ENCODE data around the gene ITSN2. TPM values are rescaled to one million over a fixed set of nuclear protein-coding genes. Genes with fewer than 3 reads are reported as not detected.
A peak's percentile ranks its signal among the peaks of the same experiment; 100 is the strongest.

ITSN2 gene
- total and polyA plus RNA-seq, 2 experiments from 2014 or later = 20.3 to 34.4 TPM

- TF ChIP-seq EZH2phosphoT487 (IDR thresholded peaks at IDR 0.05; ENCODE audit: low read depth, severe bottlenecking, unreplicated experiment) (peak; percentile 90), CTCF (IDR thresholded peaks at IDR 0.05; ENCODE audit: poor library complexity) (no peak)
- peak overlapping the region; percentile 1 for H2AFZ ChIP-seq
- WGBS (ENCODE audit: low lambda C conversion rate, missing lambda C conversion rate) = 53% methylated on average over 2 of the region's 2 CpGs
- H3K79me2 ChIP-seq = no peaks in the 10 kb centered on the region
- H3K9me2 ChIP-seq (replicated peaks; ENCODE audit: insufficient read depth) = no peaks in the 10 kb centered on the region
- H3K36me3 ChIP-seq (replicated peaks; ENCODE audit: insufficient read depth, low read depth) = no peaks in the 10 kb centered on the region
- H3K27me3 ChIP-seq = no peaks in the 10 kb centered on the region
- peaks cover 8% of the 10 kb centered on the region for H3K4me1 ChIP-seq (ENCODE audit: insufficient read depth)
- no peaks in the 10 kb centered on the region for H3K9me3 ChIP-seq (ENCODE audit: low read depth)
- H3K4me2 ChIP-seq = no peak overlapping the region
- no peak overlapping the region for H3K4me3 ChIP-seq
- H3K27ac ChIP-seq = peak overlapping the region; percentile 2
- H4K20me1 ChIP-seq (ENCODE audit: insufficient read depth, poor library complexity, severe bottlenecking) = no peaks in the 10 kb centered on the region
- DNase-seq (ENCODE audit: low spot score) = peak; percentile 51
Measured at GRCh38 chr2:24380820-24381219, 20.5 kb upstream of the ITSN2 start.

- Histone ChIP-seq H3K4me3 (no peak overlapping the region), H3K4me2 (no peak overlapping the region), H3K27me3 (no peaks in the 10 kb centered on the region), H2AFZ (no peak overlapping the region), H3K9me3 (ENCODE audit: low read depth) (no peaks in the 10 kb centered on the region), H3K79me2 (no peaks in the 10 kb centered on the region), H3K36me3 (replicated peaks; ENCODE audit: insufficient read depth, low read depth) (no peaks in the 10 kb centered on the region), H4K20me1 (ENCODE audit: insufficient read depth, poor library complexity, severe bottlenecking) (no peaks in the 10 kb centered on the region), H3K9me2 (replicated peaks; ENCODE audit: insufficient read depth) (no peaks in the 10 kb centered on the region), H3K4me1 (ENCODE audit: insufficient read depth) (peaks cover 2% of the 10 kb centered on the region), H3K27ac (no peak overlapping the region)
- WGBS (ENCODE audit: low lambda C conversion rate, missing lambda C conversion rate) = 81% methylated on average over 8 of the region's 8 CpGs
- no peak for DNase-seq (ENCODE audit: low spot score)
- TF ChIP-seq CTCF (IDR thresholded peaks at IDR 0.05; ENCODE audit: poor library complexity) = no peak
Measured at GRCh38 chr2:24375349-24376087, 15.2 kb upstream of the ITSN2 start.

GRCh38 chr2:24374301-24374700 lies 14.0 kb upstream of the ITSN2 start:
- no peak for DNase-seq (ENCODE audit: low spot score)
- WGBS (ENCODE audit: low lambda C conversion rate, missing lambda C conversion rate) = 57% methylated on average over 3 of the region's 4 CpGs

More at GRCh38 chr2:24374301-24374700, 14.0 kb upstream of the ITSN2 start:
- H3K9me2 ChIP-seq (replicated peaks; ENCODE audit: insufficient read depth) = no peaks in the 10 kb centered on the region
- no peaks in the 10 kb centered on the region for H3K36me3 ChIP-seq (replicated peaks; ENCODE audit: insufficient read depth, low read depth)
- H4K20me1 ChIP-seq (ENCODE audit: insufficient read depth, poor library complexity, severe bottlenecking) = no peaks in the 10 kb centered on the region
- H3K4me2 ChIP-seq = no peak overlapping the region
- no peaks in the 10 kb centered on the region for H3K4me1 ChIP-seq (ENCODE audit: insufficient read depth)
- H3K27me3 ChIP-seq = no peaks in the 10 kb centered on the region
- no peak overlapping the region for H3K4me3 ChIP-seq
- H3K9me3 ChIP-seq (ENCODE audit: low read depth) = no peaks in the 10 kb centered on the region
- H2AFZ ChIP-seq = no peak overlapping the region
- TF ChIP-seq CTCF (IDR thresholded peaks at IDR 0.05; ENCODE audit: poor library complexity) = no peak
- H3K79me2 ChIP-seq = no peaks in the 10 kb centered on the region
- no peak overlapping the region for H3K27ac ChIP-seq

Data from hepatocyte (in vitro differentiated cells).